GM12872 (cell line): ENCODE measurements around the gene HNRNPM.

ENCODE experiments used
- TF ChIP-seq, protein P1 (sequence below): IDR thresholded peaks from 3 replicates; pipeline ENCODE4 v1.5.1; 2011; ENCODE audit warnings: low read depth, mild to moderate bottlenecking, low read length, moderate library complexity; ENCODE audit not compliant: insufficient read depth

HNRNPM gene

GRCh38 chr19:8518536-8518935, 73.8 kb downstream of the HNRNPM start:
- TF ChIP-seq, protein P1, sequence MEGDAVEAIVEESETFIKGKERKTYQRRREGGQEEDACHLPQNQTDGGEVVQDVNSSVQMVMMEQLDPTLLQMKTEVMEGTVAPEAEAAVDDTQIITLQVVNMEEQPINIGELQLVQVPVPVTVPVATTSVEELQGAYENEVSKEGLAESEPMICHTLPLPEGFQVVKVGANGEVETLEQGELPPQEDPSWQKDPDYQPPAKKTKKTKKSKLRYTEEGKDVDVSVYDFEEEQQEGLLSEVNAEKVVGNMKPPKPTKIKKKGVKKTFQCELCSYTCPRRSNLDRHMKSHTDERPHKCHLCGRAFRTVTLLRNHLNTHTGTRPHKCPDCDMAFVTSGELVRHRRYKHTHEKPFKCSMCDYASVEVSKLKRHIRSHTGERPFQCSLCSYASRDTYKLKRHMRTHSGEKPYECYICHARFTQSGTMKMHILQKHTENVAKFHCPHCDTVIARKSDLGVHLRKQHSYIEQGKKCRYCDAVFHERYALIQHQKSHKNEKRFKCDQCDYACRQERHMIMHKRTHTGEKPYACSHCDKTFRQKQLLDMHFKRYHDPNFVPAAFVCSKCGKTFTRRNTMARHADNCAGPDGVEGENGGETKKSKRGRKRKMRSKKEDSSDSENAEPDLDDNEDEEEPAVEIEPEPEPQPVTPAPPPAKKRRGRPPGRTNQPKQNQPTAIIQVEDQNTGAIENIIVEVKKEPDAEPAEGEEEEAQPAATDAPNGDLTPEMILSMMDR = no peak

DNA sequence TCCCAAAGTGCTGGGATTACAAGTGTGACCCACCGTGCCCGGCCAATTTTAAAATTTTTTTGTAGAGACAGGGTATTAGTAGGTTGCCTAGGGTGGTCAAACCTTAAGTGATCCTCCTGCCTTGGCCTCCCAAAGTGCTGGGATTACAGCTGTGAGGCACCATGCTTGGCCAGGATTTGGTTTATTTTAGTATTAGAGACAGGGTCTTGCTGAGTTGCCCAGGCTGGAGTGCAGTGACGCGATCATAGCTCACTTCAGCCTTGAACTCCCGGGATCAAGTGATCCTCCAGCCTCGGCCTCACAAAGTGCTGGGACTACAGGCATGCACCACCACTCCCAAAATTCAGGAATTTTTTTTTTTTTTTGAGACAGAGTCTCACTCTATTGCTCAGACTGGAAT, 74.6 kb downstream of the HNRNPM start:
- TF ChIP-seq, protein P1 = no peak

DNA sequence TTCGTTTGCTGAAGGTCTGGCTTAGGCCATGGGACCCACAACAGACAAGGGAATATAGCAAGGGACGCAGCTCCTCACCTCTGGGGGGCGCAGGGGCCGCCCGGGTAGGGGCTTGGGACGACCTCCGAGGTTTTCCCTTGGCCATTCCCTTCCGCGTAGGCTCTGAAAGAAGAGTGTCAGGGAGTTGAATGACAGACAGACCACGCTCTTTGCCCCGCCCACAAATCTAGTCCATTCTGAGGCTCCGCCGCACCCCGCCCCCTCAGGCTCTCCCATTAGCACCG, 80.6 kb downstream of the HNRNPM start:
- TF ChIP-seq, protein P1 = no peak

GRCh38 chr19:8526345-8527091, 81.7 kb downstream of the HNRNPM start:
- TF ChIP-seq, protein P1 = no peak

GRCh38 chr19:8528500-8528899, 83.7 kb downstream of the HNRNPM start:
- TF ChIP-seq, protein P1 = no peak

GRCh38 chr19:8529369-8530006, 84.7 kb downstream of the HNRNPM start:
- TF ChIP-seq, protein P1 = no peak

DNA sequence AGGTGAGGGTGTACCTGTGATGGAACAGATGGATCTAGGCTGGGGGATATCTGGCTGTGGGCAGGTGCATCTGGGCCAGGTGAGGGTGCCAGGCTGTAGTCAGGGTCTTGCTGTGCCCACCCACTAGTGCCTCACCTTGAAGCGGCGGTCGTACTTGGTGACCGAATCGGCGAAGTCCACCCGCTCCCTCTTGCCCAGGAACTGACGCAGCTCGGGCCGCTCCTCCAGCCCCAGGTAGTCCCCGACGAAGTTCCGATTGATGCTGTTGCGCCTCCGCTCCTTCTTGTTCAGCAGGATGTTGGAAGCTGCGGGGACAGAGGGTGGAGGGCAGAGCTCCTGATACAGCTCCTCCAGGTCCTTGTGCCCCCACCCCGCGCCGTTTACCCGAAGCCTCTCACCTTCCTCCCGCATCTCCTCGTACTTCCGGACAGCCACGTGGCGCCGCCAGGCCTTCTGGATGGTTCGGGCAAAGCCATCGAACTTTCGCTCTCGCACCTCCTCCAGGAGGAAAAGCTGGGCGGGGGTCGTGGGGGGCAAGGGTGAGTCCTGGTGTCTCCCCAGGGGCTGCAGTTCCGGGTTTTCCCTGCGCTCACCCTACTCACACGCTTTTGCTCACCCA, 85.4 kb downstream of the HNRNPM start:
- TF ChIP-seq, protein P1 = no peak
